Kidney epithelial cell (primary cell): ENCODE results near the gene PJA2. TPM values are rescaled to one million over a fixed set of nuclear protein-coding genes. Genes with fewer than 3 reads are reported as not detected.

ENCODE experiments used
- DNase-seq: peaks from one replicate; pipeline ENCODE4 v3.0.0-alpha.2; 2010; ENCODE audit warnings: low read depth
- H3K27me3 ChIP-seq: 2 replicates; pipeline ENCODE4 v1.6.0; 2011; ENCODE audit warnings: low read length; ENCODE audit not compliant: control insufficient read depth, insufficient read depth
- H3K36me3 ChIP-seq: 2 replicates; pipeline ENCODE4 v1.5.1; 2011; ENCODE audit warnings: low read length; ENCODE audit not compliant: control insufficient read depth, insufficient read depth
- H3K4me3 ChIP-seq: 2 replicates; pipeline ENCODE4 v1.5.1; 2011; ENCODE audit warnings: low read depth, mild to moderate bottlenecking, control low read depth, low read length
- CTCF ChIP-seq: IDR thresholded peaks from 2 replicates; pipeline ENCODE4 v1.5.1; 2011; ENCODE audit warnings: mild to moderate bottlenecking, moderate library complexity, low read length, control low read depth, inconsistent platforms; ENCODE audit not compliant: insufficient read depth, poor library complexity, severe bottlenecking
- total RNA-seq: library from RNA; depleted of rRNA; stranded (reverse); fragments of >200 nt; gene quantifications from 2 replicates; pipeline ENCODE4 v1.2.3, GENCODE V29; 2015

Gene PJA2
- total RNA-seq, 1 donor from 2014 or later: 69.9 TPM

GRCh38 chr5:109324931-109325330 is 84.8 kb downstream of the PJA2 start:
- no peaks in the 10 kb centered on the region for H3K27me3 ChIP-seq
- no peak for TF ChIP-seq CTCF
- H3K4me3 ChIP-seq: no peak overlapping the region
- no peak for DNase-seq
- peaks cover 2% of the 10 kb centered on the region for H3K36me3 ChIP-seq

GRCh38 chr5:109324351-109324750 is 85.4 kb downstream of the PJA2 start:
- no peak for TF ChIP-seq CTCF
- H3K36me3 ChIP-seq: peaks cover 2% of the 10 kb centered on the region
- no peak overlapping the region for H3K4me3 ChIP-seq
- no peak for DNase-seq
- H3K27me3 ChIP-seq: no peaks in the 10 kb centered on the region

- no peak for DNase-seq
- TF ChIP-seq CTCF: no peak
- H3K4me3 ChIP-seq: no peak overlapping the region
- H3K36me3 ChIP-seq: peaks cover 2% of the 10 kb centered on the region
- no peaks in the 10 kb centered on the region for H3K27me3 ChIP-seq
Observed at GRCh38 chr5:109322694-109323093, 87.1 kb downstream of the PJA2 start.

- Histone ChIP-seq H3K27me3 (no peaks in the 10 kb centered on the region), H3K4me3 (no peak overlapping the region), H3K36me3 (peaks cover 2% of the 10 kb centered on the region)
- DNase-seq: no peak
- no peak for TF ChIP-seq CTCF
Observed at GRCh38 chr5:109319351-109319750, 90.4 kb downstream of the PJA2 start.

- H3K27me3 ChIP-seq: no peaks in the 10 kb centered on the region
Observed at GRCh38 chr5:109318455-109319108, 91.2 kb downstream of the PJA2 start.

More at GRCh38 chr5:109318455-109319108, 91.2 kb downstream of the PJA2 start:
- no peak for TF ChIP-seq CTCF
- DNase-seq: no peak
- Histone ChIP-seq H3K4me3 (no peak overlapping the region), H3K36me3 (no peaks in the 10 kb centered on the region)
